SU-DHL-6 (cell line): ENCODE results near the gene DEAF1.

ENCODE experiments used
- H2AFZ ChIP-seq: fragments of 200-600 bp; sonication (generic); 2 replicates; pipeline ENCODE4 v1.6.1; 2014; ENCODE audit warnings: low read depth, mild to moderate bottlenecking, moderate library complexity, mixed read lengths, antibody characterized with exemption, low read length; ENCODE audit not compliant: severe bottlenecking
- H3F3A ChIP-seq: fragments of 200-600 bp; shearing (Covaris generic); 2 replicates; pipeline ENCODE4 v1.6.0; 2016; ENCODE audit warnings: antibody characterized with exemption, mild to moderate bottlenecking; ENCODE audit not compliant: insufficient read depth
- H3K27ac ChIP-seq: fragments of 200-600 bp; sonication (generic); 2 replicates; pipeline ENCODE4 v1.5.1; 2016; ENCODE audit warnings: low read depth, mild to moderate bottlenecking, low read length, moderate library complexity, mixed read lengths
- H3K27me3 ChIP-seq: fragments of 200-600 bp; sonication (generic), shearing (Covaris generic); 2 replicates; pipeline ENCODE4 v1.6.0; 2014; ENCODE audit warnings: mild to moderate bottlenecking, low read length
- H3K36me3 ChIP-seq: fragments of 200-600 bp; sonication (generic); 2 replicates; pipeline ENCODE4 v1.6.1; 2014; ENCODE audit warnings: mild to moderate bottlenecking, low read length, mixed read lengths
- H3K4me2 ChIP-seq: fragments of 300-600, 200-600 bp; shearing (Covaris generic), sonication (generic); 2 replicates; pipeline ENCODE4 v1.6.0; 2014; ENCODE audit warnings: low read length, low read depth, mild to moderate bottlenecking; ENCODE audit not compliant: poor library complexity, severe bottlenecking
- H3K4me3 ChIP-seq: fragments of 200-600 bp; sonication (generic); 2 replicates; pipeline ENCODE4 v1.5.1; 2014; ENCODE audit warnings: antibody characterized with exemption, low read length, mild to moderate bottlenecking, mixed read lengths; ENCODE audit not compliant: insufficient read depth, poor library complexity, severe bottlenecking
- H3K79me2 ChIP-seq: fragments of 200-600 bp; sonication (generic); 2 replicates; pipeline ENCODE4 v1.6.1; 2014; ENCODE audit warnings: mild to moderate bottlenecking, low read length, moderate library complexity; ENCODE audit not compliant: insufficient read depth
- H3K9ac ChIP-seq: fragments of 200-600 bp; sonication (generic); 2 replicates; pipeline ENCODE4 v1.7.0; 2014; ENCODE audit warnings: mild to moderate bottlenecking, low read length
- H3K9me2 ChIP-seq: fragments of 200-600 bp; sonication (generic); replicated peaks from 2 replicates; pipeline ENCODE4 v1.6.1; 2014; ENCODE audit warnings: low read length; ENCODE audit not compliant: insufficient read depth
- H3K9me3 ChIP-seq: fragments of 200-600 bp; sonication (generic); 2 replicates; pipeline ENCODE4 v1.6.1; 2014; ENCODE audit warnings: low read length, mixed read lengths; ENCODE audit not compliant: insufficient read depth
- H4K20me1 ChIP-seq: fragments of 200-600 bp; sonication (generic); 2 replicates; pipeline ENCODE4 v1.6.1; 2014; ENCODE audit warnings: low read depth, mild to moderate bottlenecking, antibody characterized with exemption, low read length, moderate library complexity, mixed read lengths
- EZH2phosphoT487 ChIP-seq: fragments of 200-600 bp; sonication (generic), shearing (Covaris generic); conservative IDR thresholded peaks from 2 replicates; pipeline ENCODE4 v1.6.1; 2018; ENCODE audit warnings: mild to moderate bottlenecking, antibody characterized with exemption, low read length, moderate library complexity, mixed read lengths
- TF ChIP-seq, protein P1 (sequence below): fragments of 200-600 bp; sonication (generic); IDR thresholded peaks from one replicate; pipeline ENCODE4 v1.5.1; 2017; ENCODE audit warnings: antibody characterized with exemption, mild to moderate bottlenecking, low read length, moderate library complexity; ENCODE audit not compliant: insufficient read depth, poor library complexity, severe bottlenecking

DEAF1 gene

GRCh38 chr11:699116-699508 is 4.1 kb upstream of the DEAF1 start:
- no peaks in the 10 kb centered on the region for H3K9me3 ChIP-seq
- no peak overlapping the region for H3K27ac ChIP-seq
- H3F3A ChIP-seq: peaks cover 19% of the 10 kb centered on the region
- no peak overlapping the region for H2AFZ ChIP-seq
- no peaks in the 10 kb centered on the region for H4K20me1 ChIP-seq
- no peaks in the 10 kb centered on the region for H3K27me3 ChIP-seq
- H3K36me3 ChIP-seq: no peaks in the 10 kb centered on the region
- no peaks in the 10 kb centered on the region for H3K9me2 ChIP-seq
- no peak overlapping the region for H3K4me3 ChIP-seq
- TF ChIP-seq EZH2phosphoT487: no peak
- TF ChIP-seq, protein P1, sequence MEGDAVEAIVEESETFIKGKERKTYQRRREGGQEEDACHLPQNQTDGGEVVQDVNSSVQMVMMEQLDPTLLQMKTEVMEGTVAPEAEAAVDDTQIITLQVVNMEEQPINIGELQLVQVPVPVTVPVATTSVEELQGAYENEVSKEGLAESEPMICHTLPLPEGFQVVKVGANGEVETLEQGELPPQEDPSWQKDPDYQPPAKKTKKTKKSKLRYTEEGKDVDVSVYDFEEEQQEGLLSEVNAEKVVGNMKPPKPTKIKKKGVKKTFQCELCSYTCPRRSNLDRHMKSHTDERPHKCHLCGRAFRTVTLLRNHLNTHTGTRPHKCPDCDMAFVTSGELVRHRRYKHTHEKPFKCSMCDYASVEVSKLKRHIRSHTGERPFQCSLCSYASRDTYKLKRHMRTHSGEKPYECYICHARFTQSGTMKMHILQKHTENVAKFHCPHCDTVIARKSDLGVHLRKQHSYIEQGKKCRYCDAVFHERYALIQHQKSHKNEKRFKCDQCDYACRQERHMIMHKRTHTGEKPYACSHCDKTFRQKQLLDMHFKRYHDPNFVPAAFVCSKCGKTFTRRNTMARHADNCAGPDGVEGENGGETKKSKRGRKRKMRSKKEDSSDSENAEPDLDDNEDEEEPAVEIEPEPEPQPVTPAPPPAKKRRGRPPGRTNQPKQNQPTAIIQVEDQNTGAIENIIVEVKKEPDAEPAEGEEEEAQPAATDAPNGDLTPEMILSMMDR: no peak
- H3K79me2 ChIP-seq: peaks cover 6% of the 10 kb centered on the region
- no peak overlapping the region for H3K4me2 ChIP-seq
- no peak overlapping the region for H3K9ac ChIP-seq

DNA sequence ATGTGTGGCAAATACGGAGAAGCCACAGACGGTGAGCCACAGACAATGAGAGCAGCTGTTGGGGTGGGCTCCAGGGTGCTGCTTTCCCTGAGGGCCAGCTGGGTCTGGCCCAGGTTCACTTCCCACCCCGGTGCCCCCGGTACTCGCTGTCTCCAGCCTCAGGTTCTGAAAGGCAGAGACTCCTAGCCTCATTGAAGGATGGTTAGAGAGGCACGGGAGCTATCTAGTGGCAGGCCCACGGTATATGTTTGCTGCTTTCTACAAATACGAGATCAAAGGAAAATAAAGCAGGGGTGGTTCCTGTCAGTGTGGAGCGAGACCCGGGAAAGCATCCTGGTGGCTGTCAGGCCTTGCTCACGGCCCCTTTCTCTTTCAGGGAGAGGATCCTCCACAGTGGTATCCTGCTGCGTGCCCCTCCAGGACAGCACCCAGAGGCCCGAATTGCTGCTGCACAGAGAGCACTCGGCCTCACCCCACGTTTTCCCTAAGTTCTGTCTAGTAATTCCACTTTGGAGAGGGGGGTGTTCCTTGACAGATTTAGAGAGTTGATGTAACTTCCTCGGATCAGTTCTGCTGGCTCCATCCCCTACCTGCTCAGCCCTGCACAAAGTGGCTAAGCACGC is 3.6 kb upstream of the DEAF1 start:
- TF ChIP-seq, protein P1: no peak
- TF ChIP-seq EZH2phosphoT487: no peak
- Histone ChIP-seq H2AFZ (no peak overlapping the region), H3K9me2 (no peaks in the 10 kb centered on the region), H3K79me2 (peaks cover 11% of the 10 kb centered on the region), H4K20me1 (no peaks in the 10 kb centered on the region), H3K4me2 (no peak overlapping the region), H3F3A (peaks cover 19% of the 10 kb centered on the region), H3K9me3 (no peaks in the 10 kb centered on the region), H3K36me3 (no peaks in the 10 kb centered on the region), H3K4me3 (no peak overlapping the region), H3K27me3 (no peaks in the 10 kb centered on the region), H3K27ac (no peak overlapping the region), H3K9ac (no peak overlapping the region)

GRCh38 chr11:697811-698311 is 2.8 kb upstream of the DEAF1 start:
- no peak overlapping the region for H3K4me2 ChIP-seq
- H2AFZ ChIP-seq: no peak overlapping the region
- H3F3A ChIP-seq: peaks cover 19% of the 10 kb centered on the region
- no peaks in the 10 kb centered on the region for H3K9me2 ChIP-seq
- H3K9ac ChIP-seq: no peak overlapping the region
- peaks cover 19% of the 10 kb centered on the region for H3K79me2 ChIP-seq
- H4K20me1 ChIP-seq: no peaks in the 10 kb centered on the region
- H3K27me3 ChIP-seq: no peaks in the 10 kb centered on the region
- no peaks in the 10 kb centered on the region for H3K36me3 ChIP-seq
- no peak overlapping the region for H3K27ac ChIP-seq
- TF ChIP-seq EZH2phosphoT487: no peak
- TF ChIP-seq, protein P1: no peak
- H3K9me3 ChIP-seq: no peaks in the 10 kb centered on the region
- H3K4me3 ChIP-seq: no peak overlapping the region
